H1 (cell line): ENCODE results near the gene MICU1. TPM values are rescaled to one million over a fixed set of nuclear protein-coding genes. Genes with fewer than 3 reads are reported as not detected.

Source experiments
- CTCF ChIA-PET: fragments of 300-600 bp; sonication (Branson Sonifier 250); formaldehyde crosslinking; loops from one replicate; lab custom pipeline; 2021; ENCODE audit not compliant: partially characterized antibody; lab: Charles Lee
- POLR2A ChIA-PET: fragments of 300-600 bp; sonication (Branson Sonifier 250); formaldehyde crosslinking; loops from one replicate; lab custom pipeline; 2021; ENCODE audit warnings: inconsistent platforms; ENCODE audit not compliant: partially characterized antibody; lab: Charles Lee
- DNase-seq, 2 experiments: peaks; one replicate each; pipeline versions ENCODE4 v3.0.0 to v3.0.0-alpha.2; 2010 to 2022; ENCODE audit warnings: low spot score in 2 of 2, low read depth in 1 of 2, mixed read lengths in 1 of 2
- FAIRE-seq: peaks from 2 replicates; lab custom pipeline; 2011; peaks lifted over from hg19 to GRCh38; lab: Jason Lieb, UNC
- H2AFZ ChIP-seq: 2 replicates; pipeline ENCODE4 v1.8.1; 2012; ENCODE audit warnings: low read length, inconsistent platforms
- H2AK5ac ChIP-seq: 2 replicates; pipeline ENCODE4 v1.6.1; 2013; ENCODE audit warnings: low read depth, low read length
- H2BK120ac ChIP-seq: replicated peaks from 2 replicates; pipeline ENCODE3; 2013; ENCODE audit warnings: low read depth, low read length, inconsistent platforms
- H2BK12ac ChIP-seq: 2 replicates; pipeline ENCODE4 v1.6.1; 2013; ENCODE audit warnings: low read depth, low read length
- H2BK15ac ChIP-seq: 2 replicates; pipeline ENCODE4 v1.6.1; 2013; ENCODE audit warnings: low read length
- H2BK20ac ChIP-seq: 2 replicates; pipeline ENCODE4 v1.6.1; 2013; ENCODE audit warnings: low read length
- H2BK5ac ChIP-seq: 2 replicates; pipeline ENCODE4 v1.6.1; 2013; ENCODE audit warnings: low read depth, low read length
- H3K14ac ChIP-seq: 2 replicates; pipeline ENCODE4 v1.6.1; 2013; ENCODE audit warnings: inconsistent platforms; ENCODE audit not compliant: insufficient read length
- H3K18ac ChIP-seq: 2 replicates; pipeline ENCODE4 v1.6.1; 2013; ENCODE audit warnings: low read length; ENCODE audit errors: extremely low read depth
- H3K23ac ChIP-seq: 2 replicates; pipeline ENCODE4 v1.6.1; 2013; ENCODE audit warnings: inconsistent platforms; ENCODE audit not compliant: insufficient read length
- H3K23me2 ChIP-seq: 2 replicates; pipeline ENCODE4 v1.6.1; 2013; ENCODE audit warnings: low read depth, low read length
- H3K27ac ChIP-seq: 2 replicates; pipeline ENCODE4 v1.6.1; 2011; ENCODE audit warnings: low read depth, low read length, inconsistent platforms
- H3K27me3 ChIP-seq, 4 experiments: replicated peaks in 1 of 4; 1 replicate in 1 of 4; 2 replicates in 3 of 4; pipeline versions ENCODE4 v1.6.1 to v1.8.1; 2011 to 2013; ENCODE audit warnings: low read length in 3 of 4, mild to moderate bottlenecking in 3 of 4, inconsistent platforms in 2 of 4, mixed read lengths in 2 of 4, moderate library complexity in 1 of 4; ENCODE audit not compliant: control insufficient read depth in 3 of 4, insufficient read depth in 3 of 4; ENCODE audit errors: extremely low read depth in 1 of 4
- H3K36me3 ChIP-seq, 4 experiments: 2 replicates each; pipeline versions ENCODE4 v1.6.1 to v1.8.1; 2011 to 2013; ENCODE audit warnings: mild to moderate bottlenecking in 4 of 4, low read length in 3 of 4, moderate library complexity in 2 of 4, control low read depth in 1 of 4, inconsistent platforms in 1 of 4; ENCODE audit not compliant: insufficient read depth in 4 of 4, control insufficient read depth in 2 of 4
- H3K4ac ChIP-seq: replicated peaks from 2 replicates; pipeline ENCODE3; 2013; ENCODE audit warnings: low read length, low read depth, mixed read lengths, inconsistent platforms; ENCODE audit not compliant: insufficient read length
- H3K4me1 ChIP-seq, 4 experiments: replicated peaks in 1 of 4; 1 replicate in 1 of 4; 2 replicates in 3 of 4; pipeline versions ENCODE4 v1.6.1 to v1.8.1; 2011 to 2013; ENCODE audit warnings: low read length in 3 of 4, inconsistent platforms in 2 of 4, mixed read lengths in 1 of 4; ENCODE audit not compliant: insufficient read depth in 4 of 4, control insufficient read depth in 3 of 4
- H3K4me2 ChIP-seq, 2 experiments: 2 replicates each; pipeline versions ENCODE4 v1.6.1 to v1.8.1; 2011 to 2013; ENCODE audit warnings: low read depth in 2 of 2, low read length in 2 of 2, control low read depth in 1 of 2, inconsistent platforms in 1 of 2, mild to moderate bottlenecking in 1 of 2; ENCODE audit not compliant: insufficient read depth in 1 of 2
- H3K4me3 ChIP-seq, 4 experiments: fragments of 200-600, 300-600 bp in 1 of 4; sonication (generic), shearing (Covaris generic), sonication (Bioruptor Twin) in 1 of 4; 2 replicates each; pipeline versions ENCODE4 v1.5.1 to v1.8.1; 2011 to 2016; ENCODE audit warnings: low read length in 4 of 4, low read depth in 3 of 4, control low read depth in 2 of 4, inconsistent platforms in 2 of 4, mild to moderate bottlenecking in 2 of 4, mixed read lengths in 1 of 4, moderate library complexity in 1 of 4; ENCODE audit not compliant: insufficient read depth in 2 of 4; ENCODE audit errors: extremely low read depth in 1 of 4
- H3K56ac ChIP-seq: replicated peaks from 2 replicates; pipeline ENCODE3; 2013; ENCODE audit warnings: low read depth, mild to moderate bottlenecking, mixed read lengths, low read length, inconsistent platforms; ENCODE audit not compliant: insufficient read length
- H3K79me1 ChIP-seq: 2 replicates; pipeline ENCODE4 v1.6.1; 2013; ENCODE audit warnings: low read depth, low read length, control low read depth
- H3K79me2 ChIP-seq, 2 experiments: 2 replicates each; pipeline versions ENCODE4 v1.6.1 to v1.8.1; 2012 to 2013; ENCODE audit warnings: low read length in 2 of 2, mild to moderate bottlenecking in 2 of 2, inconsistent platforms in 1 of 2; ENCODE audit not compliant: insufficient read depth in 2 of 2, control insufficient read depth in 1 of 2
- H3K9ac ChIP-seq, 4 experiments: replicated peaks in 1 of 4; 1 replicate in 1 of 4; 2 replicates in 3 of 4; pipeline versions ENCODE4 v1.6.1 to v1.8.1; 2011 to 2013; ENCODE audit warnings: low read depth in 3 of 4, low read length in 3 of 4, control low read depth in 2 of 4, mild to moderate bottlenecking in 2 of 4, moderate library complexity in 2 of 4, inconsistent platforms in 1 of 4; ENCODE audit errors: extremely low read depth in 1 of 4
- H3K9me3 ChIP-seq, 2 experiments: 2 replicates each; pipeline versions ENCODE4 v1.6.1 to v1.8.1; 2012 to 2013; ENCODE audit warnings: mild to moderate bottlenecking in 2 of 2, moderate library complexity in 2 of 2, control low read depth in 1 of 2, inconsistent platforms in 1 of 2, low read depth in 1 of 2, low read length in 1 of 2, mixed read lengths in 1 of 2; ENCODE audit not compliant: insufficient read depth in 2 of 2
- H4K20me1 ChIP-seq, 2 experiments: replicated peaks in 1 of 2; 2 replicates each; pipeline versions ENCODE3 to v1.8.1; 2011 to 2013; ENCODE audit warnings: inconsistent platforms in 2 of 2, low read length in 2 of 2, mild to moderate bottlenecking in 1 of 2; ENCODE audit not compliant: insufficient read depth in 2 of 2, control insufficient read depth in 1 of 2
- H4K5ac ChIP-seq: 2 replicates; pipeline ENCODE4 v1.6.1; 2013; ENCODE audit warnings: low read length, low read depth, mixed read lengths, inconsistent platforms; ENCODE audit not compliant: insufficient read length
- H4K8ac ChIP-seq: 2 replicates; pipeline ENCODE4 v1.8.0; 2013; ENCODE audit warnings: mild to moderate bottlenecking, moderate library complexity, low read length, inconsistent platforms; ENCODE audit not compliant: insufficient read depth; ENCODE audit errors: extremely low read depth
- H4K91ac ChIP-seq: replicated peaks from 2 replicates; pipeline ENCODE3; 2013; ENCODE audit warnings: low read length, mixed read lengths, inconsistent platforms; ENCODE audit not compliant: insufficient read length
- ASH2L ChIP-seq: fragments of 200-600, 300-600 bp; sonication (generic); IDR thresholded peaks from one replicate; pipeline ENCODE4 v1.7.1; 2017; ENCODE audit warnings: low read length
- CTBP2 ChIP-seq: IDR thresholded peaks from 2 replicates; pipeline ENCODE4 v1.7.0; 2011; ENCODE audit warnings: borderline replicate concordance, mild to moderate bottlenecking, moderate library complexity, mixed read lengths, low read length; ENCODE audit not compliant: insufficient read depth, insufficient read length
- NANOG ChIP-seq: IDR thresholded peaks from 2 replicates; pipeline ENCODE4 v1.6.1; 2011; ENCODE audit warnings: low read length, low read depth, mild to moderate bottlenecking, inconsistent platforms; ENCODE audit not compliant: insufficient read depth, poor library complexity, severe bottlenecking
- NRF1 ChIP-seq: IDR thresholded peaks from 2 replicates; pipeline ENCODE4 v1.6.1; 2011; ENCODE audit warnings: mild to moderate bottlenecking, low read depth, low read length, improper control_type of control experiment
- POLR2A ChIP-seq, 2 experiments: IDR thresholded peaks; 1 replicate in 1 of 2; 2 replicates in 1 of 2; pipeline ENCODE4 v1.6.1; 2011; ENCODE audit warnings: low read depth in 2 of 2, low read length in 2 of 2, mild to moderate bottlenecking in 2 of 2; ENCODE audit errors: control extremely low read depth in 1 of 2
- RFX5 ChIP-seq: IDR thresholded peaks from 2 replicates; pipeline ENCODE4 v1.6.1; 2011; ENCODE audit warnings: low read depth, low read length, improper control_type of control experiment, borderline replicate concordance
- SIN3A ChIP-seq, 2 experiments: IDR thresholded peaks in 1 of 2; conservative IDR thresholded peaks in 1 of 2; 2 replicates each; pipeline ENCODE4 v1.6.1; 2011 to 2012; ENCODE audit warnings: low read length in 2 of 2, improper control_type of control experiment in 1 of 2, low read depth in 1 of 2, mild to moderate bottlenecking in 1 of 2
- TAF7 ChIP-seq: optimal IDR thresholded peaks from 2 replicates; pipeline ENCODE3; 2011; ENCODE audit warnings: low read depth, mild to moderate bottlenecking, inconsistent platforms, low read length, moderate library complexity, borderline replicate concordance
- WGBS, 2 experiments: shearing (Covaris generic) in 1 of 2; methylation state at CpG; one replicate each; pipeline versions ENCODE4 v1.1.6 to v1.1.7; 2013 to 2015; ENCODE audit warnings: low lambda C conversion rate in 2 of 2, mixed read lengths in 2 of 2, inconsistent platforms in 1 of 2, low coverage in 1 of 2, missing lambda C conversion rate in 1 of 2; ENCODE audit not compliant: insufficient replicate concordance in 2 of 2, insufficient coverage in 1 of 2, insufficient read length in 1 of 2; ENCODE audit errors: extremely low coverage in 1 of 2, missing lambda C conversion rate in 1 of 2; 5-methylcytosine and 5-hydroxymethylcytosine counted together
- polyA plus RNA-seq, 7 experiments: library from polyadenylated mRNA; depleted of rRNA in 3 of 7; stranded (reverse) in 5 of 7; unstranded in 2 of 7; fragments of >200 nt in 5 of 7; fragments of 200-250 nt in 2 of 7; gene quantifications; 1 replicate in 5 of 7; 2 replicates in 1 of 7; 4 replicates in 1 of 7; pipeline versions ENCODE4 v1.2.1 to v1.2.3, GENCODE V29; 2011 to 2013; ENCODE audit warnings: missing spikeins in 2 of 7, mixed read lengths in 2 of 7
- total RNA-seq: library from RNA; stranded (reverse); fragmentation: NEBNext Ultra II Directional; extraction: Animal tissue kit (Norgen Biotek cat#: 25700); gene quantifications from 2 replicates; pipeline ENCODE4 v1.2.1, GENCODE V29; 2021
- TF ChIP-seq, protein P1 (sequence below), 3 experiments: IDR thresholded peaks; 1 replicate in 2 of 3; 2 replicates in 1 of 3; pipeline versions ENCODE4 v1.5.1 to v1.6.1; 2011; ENCODE audit warnings: low read length in 3 of 3, mild to moderate bottlenecking in 3 of 3, inconsistent platforms in 2 of 3, low read depth in 1 of 3, moderate library complexity in 1 of 3; ENCODE audit not compliant: insufficient read depth in 1 of 3; ENCODE audit errors: control extremely low read depth in 1 of 3
- TF ChIP-seq, protein P2 (sequence below): IDR thresholded peaks from 2 replicates; pipeline ENCODE4 v1.6.1; 2011; ENCODE audit warnings: low read length, improper control_type of control experiment

The MICU1 gene
- total and polyA plus RNA-seq, 2 of the 8 experiments (the other 6 are each of a cell fraction or from before 2014, with no cell fraction given) = 18.0 to 36.7 TPM

- H2BK15ac ChIP-seq = no peak overlapping the region
- ChIA-PET POLR2A (no interaction called here), CTCF (interaction anchor here (1.0 kb wide), 1 partner anchor 26 kb away, joined by 3 read pairs; no protein-coding TSS in a partner anchor)
- no peak overlapping the region for H3K4me3 ChIP-seq
- H4K5ac ChIP-seq = no peak overlapping the region
- H3K18ac ChIP-seq = no peak overlapping the region
- no peak overlapping the region for H2BK12ac ChIP-seq
- no peak overlapping the region for H2BK120ac ChIP-seq
- no peaks in the 10 kb centered on the region for H3K36me3 ChIP-seq
- H2BK5ac ChIP-seq = no peak overlapping the region
- H3K4ac ChIP-seq = no peak overlapping the region
- no peak overlapping the region for H2BK20ac ChIP-seq
- H3K27me3 ChIP-seq = no peaks in the 10 kb centered on the region
- no peak for FAIRE-seq
- H2AFZ ChIP-seq = no peak overlapping the region
- H3K9ac ChIP-seq = no peak overlapping the region
- H3K23ac ChIP-seq = no peak overlapping the region
- no peak overlapping the region for H2AK5ac ChIP-seq
- H3K14ac ChIP-seq = no peak overlapping the region
- H3K9me3 ChIP-seq = no peaks in the 10 kb centered on the region
- H3K79me1 ChIP-seq = no peaks in the 10 kb centered on the region
- no peak overlapping the region for H4K8ac ChIP-seq
- no peaks in the 10 kb centered on the region for H4K20me1 ChIP-seq
- 87% methylated on average over 3 of the region's 3 CpGs; no CpG with 5 or more reads in 1 of the 2 experiments for WGBS, 2 experiments
- H3K4me2 ChIP-seq = no peak overlapping the region
- H3K4me1 ChIP-seq = no peaks in the 10 kb centered on the region
- no peak overlapping the region for H3K56ac ChIP-seq
- no peak overlapping the region for H4K91ac ChIP-seq
- H3K79me2 ChIP-seq = no peaks in the 10 kb centered on the region
- H3K27ac ChIP-seq = no peak overlapping the region
- H3K23me2 ChIP-seq = no peaks in the 10 kb centered on the region; the same call in 1 of the 2 replicates
- DNase-seq = no peak
- no peak for TF ChIP-seq TAF7
- TF ChIP-seq, protein P1, sequence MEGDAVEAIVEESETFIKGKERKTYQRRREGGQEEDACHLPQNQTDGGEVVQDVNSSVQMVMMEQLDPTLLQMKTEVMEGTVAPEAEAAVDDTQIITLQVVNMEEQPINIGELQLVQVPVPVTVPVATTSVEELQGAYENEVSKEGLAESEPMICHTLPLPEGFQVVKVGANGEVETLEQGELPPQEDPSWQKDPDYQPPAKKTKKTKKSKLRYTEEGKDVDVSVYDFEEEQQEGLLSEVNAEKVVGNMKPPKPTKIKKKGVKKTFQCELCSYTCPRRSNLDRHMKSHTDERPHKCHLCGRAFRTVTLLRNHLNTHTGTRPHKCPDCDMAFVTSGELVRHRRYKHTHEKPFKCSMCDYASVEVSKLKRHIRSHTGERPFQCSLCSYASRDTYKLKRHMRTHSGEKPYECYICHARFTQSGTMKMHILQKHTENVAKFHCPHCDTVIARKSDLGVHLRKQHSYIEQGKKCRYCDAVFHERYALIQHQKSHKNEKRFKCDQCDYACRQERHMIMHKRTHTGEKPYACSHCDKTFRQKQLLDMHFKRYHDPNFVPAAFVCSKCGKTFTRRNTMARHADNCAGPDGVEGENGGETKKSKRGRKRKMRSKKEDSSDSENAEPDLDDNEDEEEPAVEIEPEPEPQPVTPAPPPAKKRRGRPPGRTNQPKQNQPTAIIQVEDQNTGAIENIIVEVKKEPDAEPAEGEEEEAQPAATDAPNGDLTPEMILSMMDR (IDR thresholded peaks at IDR 0.05; ENCODE audit: control extremely low read depth in 1 of 3, insufficient read depth in 1 of 3, low read depth in 1 of 3, low read length in 3 of 3) = no peak
- TF ChIP-seq NANOG = no peak
- no peak for TF ChIP-seq SIN3A (conservative IDR thresholded peaks at IDR 0.05 in 1 of 2, IDR thresholded peaks at IDR 0.05 in 1 of 2; ENCODE audit: low read depth in 1 of 2, low read length in 2 of 2)
- TF ChIP-seq CTBP2 = no peak
- no peak for TF ChIP-seq NRF1
- TF ChIP-seq, protein P2, sequence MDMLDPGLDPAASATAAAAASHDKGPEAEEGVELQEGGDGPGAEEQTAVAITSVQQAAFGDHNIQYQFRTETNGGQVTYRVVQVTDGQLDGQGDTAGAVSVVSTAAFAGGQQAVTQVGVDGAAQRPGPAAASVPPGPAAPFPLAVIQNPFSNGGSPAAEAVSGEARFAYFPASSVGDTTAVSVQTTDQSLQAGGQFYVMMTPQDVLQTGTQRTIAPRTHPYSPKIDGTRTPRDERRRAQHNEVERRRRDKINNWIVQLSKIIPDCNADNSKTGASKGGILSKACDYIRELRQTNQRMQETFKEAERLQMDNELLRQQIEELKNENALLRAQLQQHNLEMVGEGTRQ = no peak
- no peak for TF ChIP-seq RFX5
- no peak for TF ChIP-seq POLR2A (IDR thresholded peaks at IDR 0.05; ENCODE audit: control extremely low read depth in 1 of 2, low read depth in 2 of 2, low read length in 2 of 2)
- TF ChIP-seq ASH2L = no peak
These were observed 218.4 kb downstream of the MICU1 start for GRCh38 chr10:72407471-72407870.
